Ovary (tissue), 9 donors: ENCODE data around the gene RIC3. TPM values are rescaled to one million over a fixed set of nuclear protein-coding genes. Genes with fewer than 3 reads are reported as not detected.

Source experiments
- DNase-seq, 5 donors: peaks; one replicate each; pipeline ENCODE4 v3.0.0-alpha.2; 2019 to 2020
- H3K27ac ChIP-seq, 2 donors: fragments of 200-600 bp; one replicate each; pipeline versions ENCODE4 v1.5.1 to v1.8.0; 2019 to 2022
- H3K27me3 ChIP-seq: fragments of 200-600 bp; one replicate; pipeline ENCODE4 v1.8.0; 2022
- H3K36me3 ChIP-seq: fragments of 200-600 bp; sonication (generic); one replicate; pipeline ENCODE4 v1.5.1; 2019
- H3K4me1 ChIP-seq: one replicate; pipeline ENCODE4 v1.8.1; 2013; ENCODE audit warnings: mild to moderate bottlenecking, moderate library complexity; ENCODE audit not compliant: insufficient read depth
- H3K4me3 ChIP-seq: fragments of 200-600 bp; sonication (generic); one replicate; pipeline ENCODE4 v1.5.1; 2017
- H3K9me3 ChIP-seq, 2 donors: fragments of 200-600 bp in 1 of 2; sonication (generic) in 1 of 2; one replicate each; pipeline versions ENCODE4 v1.5.1 to v1.8.1; 2013 to 2019; ENCODE audit warnings: mild to moderate bottlenecking in 1 of 2, moderate library complexity in 1 of 2
- EP300 ChIP-seq: sonication (generic); formaldehyde crosslinking; IDR thresholded peaks from one replicate; pipeline ENCODE4 v1.6.1; 2017; ENCODE audit warnings: antibody characterized with exemption
- POLR2A ChIP-seq: fragments of 450-650 bp; IDR thresholded peaks from one replicate; pipeline ENCODE4 v1.6.1; 2017; ENCODE audit warnings: antibody characterized with exemption, mild to moderate bottlenecking, moderate library complexity
- WGBS, 3 donors: extraction: QIAGEN DNeasy Blood & Tissue Kit in 1 of 3; methylation state at CpG; one replicate each; pipeline versions ENCODE4 v1.1.5 to v1.1.7; 2013 to 2017; 5-methylcytosine and 5-hydroxymethylcytosine counted together
- intact Hi-C, 4 donors: fragments of 100-400 bp; cut with DNase I; formaldehyde crosslinking; loops; one replicate each; pipeline versions ENCODE4 v1.11.0 to v1.15.1; 2022 to 2023
- polyA plus RNA-seq, 2 donors: library from polyadenylated mRNA; stranded (reverse); fragments of 200-250 nt in 1 of 2; fragments of 350-450 nt in 1 of 2; fragmentation: Illumina TruSeq in 1 of 2; extraction: RNeasy Lipid Tissue Mini Kit (QIAGEN cat#74804) in 1 of 2; gene quantifications; one replicate each; pipeline ENCODE4 v1.2.3, GENCODE V29; 2013 to 2014
- total RNA-seq, 7 donors: library from RNA; depleted of rRNA in 2 of 7; stranded (reverse); fragments of >200 nt in 2 of 7; fragmentation: NEBNext Ultra II Directional in 3 of 7; extraction: Animal tissue kit (Norgen Biotek cat#: 25700) in 3 of 7; gene quantifications; one replicate each; pipeline versions ENCODE4 v1.1.0 to v1.2.4, GENCODE V29; 2016 to 2023
- TF ChIP-seq, protein P1 (sequence below), 3 donors: fragments of 450-650 bp in 2 of 3; fragments of 200-600 bp in 1 of 3; IDR thresholded peaks; one replicate each; pipeline versions ENCODE4 v1.5.1 to v1.8.0; 2016 to 2022; ENCODE audit warnings: antibody characterized with exemption in 3 of 3, mild to moderate bottlenecking in 1 of 3
- donor health status: DM: no; HTN: no; CAD: no; lungs with moderate emphysema.
- donor health status: DM: no; HTN: no; CAD: no.
- donor health status: Bipolar disorder and iron deficiency.
- donor health status: DM: yes; HTN: yes; CAD: no.
- donor health status: DM: no; HTN: no; CAD: no.
- donor health status: DM: yes; HTN: yes; CAD: no.

RIC3 gene
- total and polyA plus RNA-seq, 9 donors, result 10.6 to 31.4 (median 26.3) TPM

- H3K4me1 ChIP-seq, result peaks cover 7% of the 10 kb centered on the region
- WGBS, 3 donors, result 76 to 81% (median 77%) methylated on average over 9 of the region's 9 CpGs
- no peak for DNase-seq
- no peaks in the 10 kb centered on the region for H3K27me3 ChIP-seq
- H3K4me3 ChIP-seq, result no peak overlapping the region
- TF ChIP-seq, protein P1, sequence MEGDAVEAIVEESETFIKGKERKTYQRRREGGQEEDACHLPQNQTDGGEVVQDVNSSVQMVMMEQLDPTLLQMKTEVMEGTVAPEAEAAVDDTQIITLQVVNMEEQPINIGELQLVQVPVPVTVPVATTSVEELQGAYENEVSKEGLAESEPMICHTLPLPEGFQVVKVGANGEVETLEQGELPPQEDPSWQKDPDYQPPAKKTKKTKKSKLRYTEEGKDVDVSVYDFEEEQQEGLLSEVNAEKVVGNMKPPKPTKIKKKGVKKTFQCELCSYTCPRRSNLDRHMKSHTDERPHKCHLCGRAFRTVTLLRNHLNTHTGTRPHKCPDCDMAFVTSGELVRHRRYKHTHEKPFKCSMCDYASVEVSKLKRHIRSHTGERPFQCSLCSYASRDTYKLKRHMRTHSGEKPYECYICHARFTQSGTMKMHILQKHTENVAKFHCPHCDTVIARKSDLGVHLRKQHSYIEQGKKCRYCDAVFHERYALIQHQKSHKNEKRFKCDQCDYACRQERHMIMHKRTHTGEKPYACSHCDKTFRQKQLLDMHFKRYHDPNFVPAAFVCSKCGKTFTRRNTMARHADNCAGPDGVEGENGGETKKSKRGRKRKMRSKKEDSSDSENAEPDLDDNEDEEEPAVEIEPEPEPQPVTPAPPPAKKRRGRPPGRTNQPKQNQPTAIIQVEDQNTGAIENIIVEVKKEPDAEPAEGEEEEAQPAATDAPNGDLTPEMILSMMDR (IDR thresholded peaks at IDR 0.05), result no peak
- no peak for TF ChIP-seq POLR2A
- TF ChIP-seq EP300, result no peak
- no peaks in the 10 kb centered on the region for H3K9me3 ChIP-seq
- no peaks in the 10 kb centered on the region for H3K36me3 ChIP-seq
- H3K27ac ChIP-seq, result peak overlapping the region in 1 of 2 donors; percentile 30
- intact Hi-C loops, result loop anchor here in 2 of 4 donors (5.0 kb wide), 1 partner anchor 51 kb away; no protein-coding TSS in a partner anchor
Observed at GRCh38 chr11:8083088-8083395, 85.8 kb downstream of the RIC3 start.

DNA sequence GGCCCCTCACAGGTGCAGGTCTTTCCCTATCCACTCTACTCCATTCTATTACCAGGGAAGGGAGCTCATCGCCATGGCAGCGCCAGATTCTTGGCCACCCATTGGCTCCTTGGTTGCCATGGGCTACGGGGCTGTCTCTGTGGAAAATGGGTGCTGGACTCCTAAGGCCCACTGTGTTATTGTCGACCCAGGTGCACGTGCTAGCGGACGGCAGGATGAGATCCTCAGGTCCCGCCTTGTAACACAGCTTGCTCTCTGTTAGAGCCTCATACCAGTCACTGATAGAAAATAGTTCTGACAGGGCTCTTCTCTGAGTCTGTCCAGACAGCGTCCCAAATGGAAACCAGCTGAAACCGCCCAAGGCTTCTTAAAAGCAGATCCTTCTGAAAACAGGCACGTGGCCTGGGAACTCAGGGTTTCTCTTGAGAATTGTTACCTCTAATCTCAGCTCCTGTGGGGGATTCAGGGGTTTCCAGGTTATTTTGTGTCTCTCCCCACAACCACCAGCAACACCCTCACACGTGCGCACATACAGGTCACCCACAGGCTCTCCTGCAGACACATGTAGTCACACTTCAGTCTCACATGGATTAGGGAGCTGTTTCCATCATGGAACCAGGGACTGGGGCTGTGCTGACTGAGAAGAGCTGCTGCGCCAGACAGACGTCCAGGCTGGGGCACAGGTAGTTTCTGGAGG is 86.3 kb downstream of the RIC3 start:
- H3K27me3 ChIP-seq, result no peaks in the 10 kb centered on the region
- DNase-seq, result peak in 1 of 5 donors; percentile 42
- no peak for TF ChIP-seq EP300
- TF ChIP-seq, protein P1 (IDR thresholded peaks at IDR 0.05), result no peak
- 61 to 77% (median 71%) methylated on average over 15 of the region's 15 CpGs for WGBS, 3 donors
- no peaks in the 10 kb centered on the region for H3K36me3 ChIP-seq
- intact Hi-C loops, result loop anchor here in 2 of 4 donors (5.0 kb wide), 1 partner anchor 50 kb away; no protein-coding TSS in a partner anchor
- peak overlapping the region in 1 of 2 donors; percentile 30 for H3K27ac ChIP-seq
- no peaks in the 10 kb centered on the region for H3K9me3 ChIP-seq
- H3K4me3 ChIP-seq, result no peak overlapping the region
- peaks cover 7% of the 10 kb centered on the region for H3K4me1 ChIP-seq

DNA sequence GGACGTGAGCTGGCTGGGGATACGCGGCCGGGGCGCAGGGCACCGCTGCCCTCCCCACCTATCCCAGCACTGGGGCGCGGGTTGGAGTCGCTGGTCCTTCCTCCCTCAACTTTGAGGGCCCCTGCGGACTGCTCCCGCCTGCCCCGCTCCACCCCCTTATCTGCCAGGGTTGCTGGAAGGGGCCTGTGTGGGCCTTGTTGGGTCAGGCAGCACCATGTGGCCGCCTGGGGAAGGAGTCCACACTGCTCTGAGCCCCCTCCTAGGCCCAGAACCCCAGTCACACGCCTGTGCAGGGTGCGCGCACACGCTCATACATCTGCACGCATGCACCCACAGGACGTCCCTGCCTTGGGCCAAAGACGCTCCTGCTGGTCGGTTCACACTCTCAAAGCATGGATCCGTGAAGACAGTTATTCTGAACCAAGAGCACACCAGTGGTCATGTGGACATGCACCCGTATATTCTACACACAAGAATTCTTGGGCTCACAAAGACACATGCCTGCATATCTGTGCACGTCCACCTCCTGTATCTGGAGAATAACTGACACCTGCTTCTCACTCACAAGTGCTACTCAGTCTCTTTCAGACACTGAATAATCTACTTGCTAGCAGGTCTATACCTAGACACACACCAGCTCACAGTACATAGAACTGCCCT is 87.1 kb downstream of the RIC3 start:
- H3K27me3 ChIP-seq, result no peaks in the 10 kb centered on the region
- peak; percentile 42 to 66 (median 49) for DNase-seq
- H3K9me3 ChIP-seq, result no peaks in the 10 kb centered on the region
- WGBS, 3 donors, result 7 to 10% (median 9%) methylated on average over 18 to 24 of the region's 24 CpGs
- peak overlapping the region; percentile 57 for H3K4me3 ChIP-seq
- intact Hi-C loops, result loop anchor here in 2 of 4 donors (5.0 kb wide), 1 partner anchor 49 kb away; no protein-coding TSS in a partner anchor
- no peak for TF ChIP-seq POLR2A
- no peak for TF ChIP-seq EP300
- no peaks in the 10 kb centered on the region for H3K36me3 ChIP-seq
- peaks cover 7% of the 10 kb centered on the region for H3K4me1 ChIP-seq
- peak overlapping the region; percentile 27 to 74 for H3K27ac ChIP-seq

DNA sequence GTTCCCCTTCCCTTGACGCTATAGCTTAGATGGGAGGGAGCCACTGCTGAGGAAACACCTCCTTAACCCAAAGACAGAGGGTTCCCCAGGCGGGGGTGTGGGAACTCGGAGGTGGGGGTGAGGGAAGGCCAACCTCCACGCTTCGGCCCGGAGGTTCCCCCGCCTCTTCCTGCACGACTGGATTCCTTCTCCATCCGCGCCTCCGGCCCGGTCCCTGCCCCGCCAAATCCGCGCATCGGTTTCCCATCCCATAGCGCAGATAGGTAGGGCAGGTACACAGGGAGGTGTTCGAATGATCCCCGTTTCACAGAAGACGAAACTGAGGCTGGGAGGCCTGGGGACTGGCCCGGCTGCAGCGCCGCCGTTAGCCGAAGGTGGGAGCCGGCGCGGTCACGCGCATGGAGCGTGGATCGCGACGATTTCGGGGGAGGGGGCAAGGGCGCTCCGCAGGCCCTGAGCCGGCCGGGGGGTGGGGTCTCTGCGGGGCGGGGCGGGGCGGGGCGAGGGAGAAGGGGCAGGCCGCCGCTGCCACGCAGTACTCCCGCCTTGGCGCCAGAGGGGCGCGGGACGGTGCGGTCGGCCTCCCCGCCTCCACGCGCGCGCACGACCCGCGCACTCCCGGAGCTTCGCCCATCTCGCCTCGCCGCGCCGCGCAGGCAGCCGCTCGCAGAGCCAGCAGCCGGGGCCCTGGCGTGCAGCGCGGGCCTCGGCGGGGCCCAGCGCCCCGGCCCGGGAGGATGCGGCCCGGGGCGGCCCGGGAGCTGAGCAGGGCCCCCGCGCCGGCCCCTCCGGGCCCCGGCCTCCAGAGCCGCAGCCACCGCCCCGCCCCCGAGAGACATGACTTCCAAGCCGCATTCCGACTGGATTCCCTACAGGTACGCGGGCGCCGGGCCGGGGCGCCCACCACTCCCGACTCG is 87.9 kb downstream of the RIC3 start, which contains the start of gene TUB:
Gene TUB, plus strand, starts transcription at position 538 of the 917 bp plus-strand sequence. Its CDS starts 300 bp downstream, at position 838.
- peak within 1 kb of the TSS; percentile 57 for H3K4me3 ChIP-seq
- H3K9me3 ChIP-seq, result no peaks in the 10 kb centered on the region
- no peak for TF ChIP-seq POLR2A
- TF ChIP-seq, protein P1 (IDR thresholded peaks at IDR 0.05), result no peak
- no peak for TF ChIP-seq EP300
- H3K4me1 ChIP-seq, result peaks cover 7% of the 10 kb centered on the region
- intact Hi-C loops, result loop anchor here in 2 of 4 donors (5.0 kb wide), 1 partner anchor 49 kb away; no protein-coding TSS in a partner anchor
- peak; percentile 41 to 65 (median 64) for DNase-seq
- no peaks in the 10 kb centered on the region for H3K36me3 ChIP-seq
- no peaks in the 10 kb centered on the region for H3K27me3 ChIP-seq
- 0 to 2% (median 0%) methylated on average over 28 to 103 of the region's 104 CpGs for WGBS, 3 donors
- H3K27ac ChIP-seq, result peak within 1 kb of the TSS; percentile 27 to 74
